ENCODE measurements around the gene PLA2G4F.

The PLA2G4F gene

GRCh38 chr15:42156243-42156922, at the start of gene PLA2G4F:
TSS of gene PLA2G4F (minus strand) at chr15:42156636. CDS start at chr15:42156549, 87 bp downstream.
- TF ChIP-seq Cebpa-rat (IDR thresholded peaks at IDR 0.05) = no peak
- Histone ChIP-seq H3K9ac (no peak within 1 kb of the TSS), H3K4me2 (no peak within 1 kb of the TSS), H3K4me3 (no peak within 1 kb of the TSS), H3K36me3 (peaks cover 27 to 31% (median 29%) of the 10 kb centered on the region in 11 experiments), H3K4me1 (peaks cover 0 to 8% (median 0%) of the 10 kb centered on the region in 10 experiments; a peak in 5 of 20 replicates), H3K9me3 (replicated peaks in 1 of 11) (no peaks in the 10 kb centered on the region), H3K27ac (no peak within 1 kb of the TSS), H4K20me1 (peaks cover 0 to 5% (median 0%) of the 10 kb centered on the region in 11 experiments; a peak in 2 of 22 replicates), H3K27me3 (no peaks in the 10 kb centered on the region)

GRCh38 chr15:42203891-42204290, 47.5 kb upstream of the PLA2G4F start:
- Histone ChIP-seq H3K4me1 (peaks cover 13 to 26% (median 19%) of the 10 kb centered on the region in 10 experiments), H3K9me3 (replicated peaks in 1 of 11) (no peaks in the 10 kb centered on the region), H3K36me3 (peaks cover 12 to 60% (median 35%) of the 10 kb centered on the region in 11 experiments), H4K20me1 (peaks cover 0 to 66% (median 19%) of the 10 kb centered on the region in 11 experiments; a peak in 12 of 22 replicates), H3K27ac (no peak overlapping the region), H3K27me3 (no peaks in the 10 kb centered on the region), H3K4me2 (no peak overlapping the region), H3K9ac (no peak overlapping the region), H3K4me3 (no peak overlapping the region)
- no peak for TF ChIP-seq Cebpa-rat (IDR thresholded peaks at IDR 0.05)

- TF ChIP-seq Cebpa-rat (IDR thresholded peaks at IDR 0.05) = no peak
- H3K27me3 ChIP-seq = no peaks in the 10 kb centered on the region
Observed at GRCh38 chr15:42202653-42203052, 46.2 kb upstream of the PLA2G4F start.

GRCh38 chr15:42201801-42202200, 45.4 kb upstream of the PLA2G4F start:
- Histone ChIP-seq H3K4me2 (no peak overlapping the region), H3K9ac (no peak overlapping the region)
- TF ChIP-seq Cebpa-rat (IDR thresholded peaks at IDR 0.05) = no peak

More at GRCh38 chr15:42202653-42203052, 46.2 kb upstream of the PLA2G4F start:
- no peak overlapping the region for H3K9ac ChIP-seq
- peaks cover 0 to 2% (median under 1%) of the 10 kb centered on the region in 11 experiments; a peak in 5 of 22 replicates for H3K9me3 ChIP-seq (replicated peaks in 1 of 11)
- peaks cover 12 to 20% (median 14%) of the 10 kb centered on the region in 10 experiments for H3K4me1 ChIP-seq
- peaks cover 0 to 66% (median 19%) of the 10 kb centered on the region in 11 experiments; a peak in 12 of 22 replicates for H4K20me1 ChIP-seq
- H3K27ac ChIP-seq = no peak overlapping the region
- peaks cover 23 to 69% (median 47%) of the 10 kb centered on the region in 11 experiments for H3K36me3 ChIP-seq
- H3K4me2 ChIP-seq = no peak overlapping the region
- no peak overlapping the region for H3K4me3 ChIP-seq

GRCh38 chr15:42199126-42199525, 42.7 kb upstream of the PLA2G4F start:
- H3K9ac ChIP-seq = no peak overlapping the region
- H3K4me2 ChIP-seq = no peak overlapping the region
- H3K36me3 ChIP-seq = peaks cover 46 to 94% (median 68%) of the 10 kb centered on the region in 11 experiments
- peaks cover 12 to 30% (median 28%) of the 10 kb centered on the region in 11 experiments for H3K9me3 ChIP-seq (replicated peaks in 1 of 11)
- H3K4me3 ChIP-seq = no peak overlapping the region
- H3K27me3 ChIP-seq = no peaks in the 10 kb centered on the region
- TF ChIP-seq Cebpa-rat (IDR thresholded peaks at IDR 0.05) = no peak
- peaks cover 0 to 3% (median 0%) of the 10 kb centered on the region in 10 experiments; a peak in 1 of 20 replicates for H3K4me1 ChIP-seq
- H3K27ac ChIP-seq = no peak overlapping the region
- H4K20me1 ChIP-seq = peaks cover 0 to 62% (median 17%) of the 10 kb centered on the region in 11 experiments; a peak in 11 of 22 replicates

More at GRCh38 chr15:42201801-42202200, 45.4 kb upstream of the PLA2G4F start:
- H3K27ac ChIP-seq = no peak overlapping the region
- no peaks in the 10 kb centered on the region for H3K27me3 ChIP-seq
- peaks cover 0 to 7% (median 5%) of the 10 kb centered on the region in 11 experiments; a peak in 14 of 22 replicates for H3K9me3 ChIP-seq (replicated peaks in 1 of 11)
- peaks cover 5 to 14% (median 7%) of the 10 kb centered on the region in 10 experiments for H3K4me1 ChIP-seq
- peaks cover 0 to 66% (median 19%) of the 10 kb centered on the region in 11 experiments; a peak in 12 of 22 replicates for H4K20me1 ChIP-seq
- H3K36me3 ChIP-seq = peaks cover 28 to 74% (median 53%) of the 10 kb centered on the region in 11 experiments
- no peak overlapping the region for H3K4me3 ChIP-seq

GRCh38 chr15:42198516-42198915, 42.1 kb upstream of the PLA2G4F start:
- H3K27me3 ChIP-seq = no peaks in the 10 kb centered on the region
- no peak overlapping the region for H3K9ac ChIP-seq
- peaks cover 12 to 34% (median 31%) of the 10 kb centered on the region in 11 experiments for H3K9me3 ChIP-seq (replicated peaks in 1 of 11)
- TF ChIP-seq Cebpa-rat (IDR thresholded peaks at IDR 0.05) = no peak
- peaks cover 52 to 94% (median 69%) of the 10 kb centered on the region in 11 experiments for H3K36me3 ChIP-seq
- no peaks in the 10 kb centered on the region for H3K4me1 ChIP-seq
- H3K4me2 ChIP-seq = no peak overlapping the region
- peaks cover 0 to 62% (median 12%) of the 10 kb centered on the region in 11 experiments; a peak in 10 of 22 replicates for H4K20me1 ChIP-seq
- no peak overlapping the region for H3K27ac ChIP-seq
- no peak overlapping the region for H3K4me3 ChIP-seq

GRCh38 chr15:42194513-42194912, 38.1 kb upstream of the PLA2G4F start:
- H4K20me1 ChIP-seq = peaks cover 0 to 40% (median 4%) of the 10 kb centered on the region in 11 experiments; a peak in 6 of 22 replicates
- H3K4me3 ChIP-seq = no peak overlapping the region
- TF ChIP-seq Cebpa-rat (IDR thresholded peaks at IDR 0.05) = no peak
- no peaks in the 10 kb centered on the region for H3K4me1 ChIP-seq
- no peak overlapping the region for H3K27ac ChIP-seq
- H3K4me2 ChIP-seq = no peak overlapping the region
- H3K36me3 ChIP-seq = peaks cover 67 to 93% (median 84%) of the 10 kb centered on the region in 11 experiments
- H3K9ac ChIP-seq = no peak overlapping the region
- no peaks in the 10 kb centered on the region for H3K27me3 ChIP-seq
- H3K9me3 ChIP-seq (replicated peaks in 1 of 11) = peaks cover 12 to 34% (median 31%) of the 10 kb centered on the region in 11 experiments

GRCh38 chr15:42193383-42193782, 36.9 kb upstream of the PLA2G4F start:
- no peak overlapping the region for H3K4me2 ChIP-seq
- H3K36me3 ChIP-seq = peaks cover 67 to 93% (median 84%) of the 10 kb centered on the region in 11 experiments
- no peaks in the 10 kb centered on the region for H3K4me1 ChIP-seq
- H3K27me3 ChIP-seq = no peaks in the 10 kb centered on the region
- H3K9me3 ChIP-seq (replicated peaks in 1 of 11) = peaks cover 12 to 34% (median 31%) of the 10 kb centered on the region in 11 experiments
- no peak for TF ChIP-seq Cebpa-rat (IDR thresholded peaks at IDR 0.05)
- peaks cover 0 to 35% (median 4%) of the 10 kb centered on the region in 11 experiments; a peak in 6 of 22 replicates for H4K20me1 ChIP-seq
- no peak overlapping the region for H3K4me3 ChIP-seq
- no peak overlapping the region for H3K27ac ChIP-seq
- H3K9ac ChIP-seq = no peak overlapping the region

- H3K9ac ChIP-seq = no peak overlapping the region
- no peak overlapping the region for H3K4me2 ChIP-seq
- H3K9me3 ChIP-seq (replicated peaks in 1 of 11) = peaks cover 5 to 29% (median 25%) of the 10 kb centered on the region in 11 experiments; a peak in 21 of 22 replicates
- no peaks in the 10 kb centered on the region for H3K27me3 ChIP-seq
- H4K20me1 ChIP-seq = peaks cover 0 to 41% (median 4%) of the 10 kb centered on the region in 11 experiments; a peak in 6 of 22 replicates
- no peaks in the 10 kb centered on the region for H3K4me1 ChIP-seq
- H3K4me3 ChIP-seq = no peak overlapping the region
- H3K36me3 ChIP-seq = peaks cover 71 to 95% (median 88%) of the 10 kb centered on the region in 11 experiments
- H3K27ac ChIP-seq = no peak overlapping the region
- TF ChIP-seq Cebpa-rat (IDR thresholded peaks at IDR 0.05) = no peak
Observed at GRCh38 chr15:42191610-42192346, 35.3 kb upstream of the PLA2G4F start.

All from BLaER1 treated with 17β-estradiol and CSF1 and Interleukin-3, amounts not matched to agents 10 nM and 100 nM (cell line).